GM19351 (cell line): ENCODE data around the gene TCF4.
A peak's percentile ranks its signal among the peaks of the same experiment; 100 is the strongest.

ENCODE experiments used
- ATAC-seq: cut with Tn5 transposase; IDR thresholded peaks from one replicate; pipeline ENCODE4 v1.9.1; 2021; ENCODE audit warnings: mild to moderate bottlenecking, moderate library complexity; ENCODE audit not compliant: unreplicated experiment

Gene TCF4

GRCh38 chr18:55418439-55418838 is 169.6 kb downstream of the TCF4 start:
- no peak for ATAC-seq

DNA sequence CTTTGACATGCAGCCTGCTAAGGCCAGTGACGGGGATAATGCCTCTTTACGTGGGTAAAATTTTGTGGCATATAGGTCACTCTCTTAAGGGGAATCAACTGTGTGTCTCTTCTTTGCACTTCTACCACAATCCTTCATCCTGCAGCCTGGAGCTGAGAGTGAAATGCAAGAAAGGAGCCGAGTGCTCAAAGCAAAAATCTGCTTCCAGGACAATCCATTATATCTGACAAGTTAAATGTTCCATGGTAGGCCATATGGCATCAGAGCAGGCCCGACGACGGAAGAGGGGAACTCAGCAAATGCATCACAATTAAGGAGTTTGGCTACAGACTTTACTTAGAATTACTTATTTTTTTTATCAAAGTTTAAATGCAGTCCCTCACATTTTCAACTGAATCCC is 171.2 kb downstream of the TCF4 start:
- no peak for ATAC-seq

GRCh38 chr18:55415258-55415871 is 172.6 kb downstream of the TCF4 start:
- ATAC-seq = peak; percentile 91

DNA sequence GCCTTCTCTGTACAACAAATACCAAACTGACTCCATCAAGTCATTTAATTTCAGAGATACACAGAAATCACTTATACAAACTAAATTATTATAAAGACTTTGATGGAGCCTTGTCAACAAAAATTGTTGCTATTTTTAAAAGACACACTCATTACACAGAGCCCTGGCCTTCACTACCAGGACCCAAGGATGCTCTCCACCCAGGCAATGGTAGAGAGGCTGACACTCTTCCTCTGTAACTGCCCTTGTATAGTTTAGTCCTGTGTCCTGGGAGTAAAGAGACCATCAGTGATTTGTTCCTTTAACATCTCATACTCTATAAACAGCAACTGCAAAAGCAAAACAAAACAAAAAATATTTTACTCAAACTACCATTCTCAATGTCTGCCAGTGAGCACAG is 173.5 kb downstream of the TCF4 start:
- ATAC-seq = no peak

GRCh38 chr18:55413474-55413873 is 174.5 kb downstream of the TCF4 start:
- no peak for ATAC-seq

GRCh38 chr18:55407774-55408535 is 180.0 kb downstream of the TCF4 start:
- no peak for ATAC-seq

DNA sequence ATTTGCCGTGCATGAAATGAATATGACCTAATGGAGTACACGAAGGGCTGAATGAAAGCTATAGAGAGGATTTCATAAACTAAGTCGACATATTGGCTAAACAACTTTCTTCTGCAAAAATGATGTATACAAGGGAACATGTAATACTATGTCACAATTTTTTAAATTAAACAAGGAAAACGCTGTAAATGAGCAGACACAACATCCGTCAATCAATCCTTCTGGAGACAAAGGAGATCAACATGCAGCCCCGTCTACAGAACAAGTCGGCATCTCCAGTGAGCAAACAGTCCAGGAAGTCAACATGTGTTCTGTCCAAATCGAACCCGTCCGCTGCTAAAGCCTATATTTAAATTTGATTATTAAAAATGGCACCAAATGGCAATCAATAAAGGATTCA is 180.8 kb downstream of the TCF4 start:
- no peak for ATAC-seq

DNA sequence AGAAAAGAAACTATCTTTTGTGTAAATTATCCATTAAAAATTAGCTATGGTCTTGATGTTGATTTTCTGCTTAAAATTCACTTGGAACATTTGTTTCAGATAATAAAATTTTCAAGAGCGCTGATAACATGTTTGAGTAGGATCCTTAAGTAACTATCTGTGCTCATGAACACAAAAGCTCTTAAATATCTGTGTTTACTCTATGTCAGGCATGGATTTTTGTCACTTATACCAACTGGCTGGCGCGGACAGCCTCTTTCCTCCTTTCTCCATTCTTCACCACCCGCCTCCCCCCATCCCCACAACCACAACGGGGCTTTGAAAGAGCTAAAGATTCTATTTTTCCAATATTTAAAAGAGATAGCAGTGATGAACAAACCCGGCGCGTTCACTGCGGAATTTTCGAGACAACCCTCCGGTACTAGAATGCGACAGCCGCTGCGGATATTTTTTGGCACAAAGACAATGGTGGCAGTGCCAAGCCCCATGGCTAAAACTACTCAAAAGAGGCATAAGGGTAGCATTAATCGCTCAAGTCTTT is 181.5 kb downstream of the TCF4 start:
- no peak for ATAC-seq

DNA sequence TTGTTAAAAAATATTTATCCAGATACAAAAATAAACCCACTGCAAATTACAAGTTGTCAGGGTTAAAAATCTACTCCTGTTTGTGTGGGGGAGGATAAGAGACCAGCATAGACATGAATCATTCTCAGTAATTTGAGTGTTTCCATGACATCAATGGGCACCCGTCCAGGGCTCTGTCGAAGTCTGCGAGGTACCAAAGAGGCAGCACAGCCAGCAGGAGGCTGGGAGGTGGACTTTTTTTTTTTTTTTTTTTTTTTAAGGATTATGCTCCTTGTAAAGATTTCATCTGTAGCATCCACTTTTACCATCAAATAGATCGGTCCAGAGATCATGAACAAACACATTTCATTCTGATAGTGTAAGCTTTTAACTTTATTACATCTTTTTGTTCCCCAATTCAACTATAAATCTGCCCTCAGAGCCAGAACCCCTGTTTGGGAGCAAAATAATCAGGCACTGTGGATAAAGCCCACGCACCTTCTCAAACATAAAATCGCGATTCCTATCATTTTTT is 182.0 kb downstream of the TCF4 start:
- ATAC-seq = peak; percentile 50

- no peak for ATAC-seq
Measured at GRCh38 chr18:55405475-55405874, 182.5 kb downstream of the TCF4 start.

DNA sequence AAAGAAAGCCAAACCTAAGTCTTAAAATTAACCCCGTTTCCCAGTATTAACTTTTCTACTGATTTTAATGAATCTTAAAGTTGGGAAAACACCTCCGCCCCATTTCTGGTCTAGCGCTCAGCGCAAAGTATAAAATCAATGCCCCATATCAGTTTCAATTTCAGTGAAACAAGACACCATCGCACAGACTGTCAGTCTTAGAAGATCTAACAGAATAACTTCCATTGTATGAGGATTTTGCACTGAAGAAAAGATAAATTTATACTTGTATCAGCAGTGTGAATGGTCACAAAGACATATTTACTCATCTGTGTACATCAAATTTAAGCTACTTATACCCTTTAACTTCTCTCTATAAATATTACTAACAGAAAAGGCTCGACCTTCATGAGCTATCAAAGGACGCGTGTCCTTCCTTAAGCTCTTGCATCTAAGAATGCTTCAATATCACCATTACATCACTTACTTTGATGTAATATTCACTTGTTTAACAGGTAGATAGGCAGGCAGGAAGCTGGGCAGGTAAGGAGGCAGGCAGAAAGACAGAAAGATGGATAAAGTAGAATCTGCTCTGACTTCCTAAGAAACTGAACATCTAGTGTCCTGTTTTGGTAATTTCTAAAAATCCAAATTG is 183.0 kb downstream of the TCF4 start:
- no peak for ATAC-seq

DNA sequence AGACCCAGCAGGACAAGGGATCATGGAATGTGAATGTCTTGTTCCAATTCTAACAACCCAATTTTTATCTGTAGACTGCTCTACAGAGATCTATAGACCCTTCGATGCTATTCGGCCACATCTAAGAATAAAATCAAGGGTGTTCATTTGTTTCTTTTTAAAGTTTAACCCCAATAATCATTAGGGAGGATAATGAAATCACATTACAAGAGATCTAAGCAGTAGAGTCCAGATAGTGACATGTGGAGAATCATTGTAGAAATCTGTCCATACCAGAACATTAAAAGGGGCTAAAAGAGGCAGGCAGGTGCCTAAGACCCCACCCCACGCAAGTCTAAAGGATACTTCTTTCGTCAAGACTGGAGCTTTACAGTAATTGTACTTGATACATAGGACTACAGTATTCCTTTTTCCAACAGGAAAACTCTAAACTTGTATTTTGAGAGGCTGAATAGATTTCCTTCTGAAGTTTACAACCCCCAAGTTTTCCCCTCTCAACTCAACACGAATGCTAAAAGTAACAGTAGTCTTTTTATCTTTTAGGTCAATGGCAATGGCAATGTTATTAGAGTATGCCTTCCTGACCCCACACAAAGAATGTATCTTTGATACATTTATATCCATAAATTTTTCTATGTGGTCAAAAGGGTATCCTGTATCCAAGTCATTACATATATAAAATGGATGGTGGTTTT is 183.7 kb downstream of the TCF4 start:
- no peak for ATAC-seq

DNA sequence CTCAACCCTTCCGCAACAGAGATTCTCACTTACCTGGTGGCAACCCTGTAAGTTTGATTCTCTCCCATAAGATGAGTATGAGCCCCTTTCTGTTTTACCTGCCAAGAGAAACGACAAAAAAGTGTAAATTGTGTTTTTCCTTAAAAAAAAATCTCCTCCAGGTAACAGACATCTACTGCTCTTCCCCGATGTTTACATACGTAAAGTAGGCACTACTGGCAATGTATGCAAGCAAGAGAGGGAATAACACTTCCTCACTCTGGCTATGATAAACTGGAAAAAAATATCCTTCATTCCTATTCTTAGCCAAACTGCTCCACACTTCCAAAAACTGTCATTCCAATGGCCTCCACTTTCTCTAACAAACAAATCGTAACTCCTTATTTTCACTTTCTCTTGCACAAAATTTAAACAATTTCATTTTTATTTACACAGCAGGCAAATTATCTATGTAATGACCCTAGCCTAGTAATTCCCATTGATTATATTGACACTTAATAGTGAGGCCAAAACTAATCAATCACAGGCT is 184.5 kb downstream of the TCF4 start:
- no peak for ATAC-seq

GRCh38 chr18:55402731-55403405 is 185.1 kb downstream of the TCF4 start:
- ATAC-seq = no peak

- no peak for ATAC-seq
Measured at GRCh38 chr18:55401638-55402191, 186.3 kb downstream of the TCF4 start.

DNA sequence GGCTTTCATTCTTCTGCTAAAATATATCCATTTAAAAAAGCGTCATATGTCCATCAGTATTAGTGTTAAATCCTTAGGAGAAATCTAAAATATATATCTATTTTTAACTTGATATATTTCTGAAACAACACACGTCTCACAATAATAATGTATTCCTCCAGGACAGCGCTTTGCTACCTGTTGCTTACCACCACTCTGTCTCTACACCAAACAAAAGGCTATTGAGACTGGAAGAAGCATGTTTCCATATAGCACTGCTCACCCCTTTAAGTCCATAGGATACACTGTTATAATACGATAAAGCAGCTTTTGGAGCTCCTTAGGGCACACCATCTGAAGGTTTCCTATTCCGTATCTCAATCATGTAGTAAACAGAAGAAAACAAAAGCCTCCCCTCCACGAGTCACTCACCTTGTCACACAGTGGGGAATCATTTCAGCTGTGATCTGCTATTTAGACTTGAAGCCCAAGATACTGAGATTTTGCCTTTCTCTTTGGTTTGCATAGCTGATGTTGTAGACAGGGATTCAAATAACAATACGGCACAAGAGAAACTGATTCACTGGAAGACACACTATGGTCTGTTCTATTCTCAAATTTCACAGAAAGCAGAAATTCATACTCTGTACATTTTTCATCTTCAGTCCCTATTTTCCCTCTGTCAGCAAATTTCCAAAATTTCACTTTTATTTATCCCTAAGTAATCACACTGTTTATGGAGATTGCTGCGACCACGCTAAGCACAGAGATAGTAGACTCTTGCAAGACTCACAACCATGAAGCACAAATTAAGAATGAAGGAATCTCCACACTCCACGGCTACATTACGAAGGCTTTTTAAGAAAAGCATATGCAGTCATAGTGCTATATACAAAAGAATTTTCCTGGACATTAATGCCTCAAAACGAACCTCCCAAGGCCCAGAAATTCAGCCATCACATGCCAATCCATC is 187.1 kb downstream of the TCF4 start:
- ATAC-seq = no peak

DNA sequence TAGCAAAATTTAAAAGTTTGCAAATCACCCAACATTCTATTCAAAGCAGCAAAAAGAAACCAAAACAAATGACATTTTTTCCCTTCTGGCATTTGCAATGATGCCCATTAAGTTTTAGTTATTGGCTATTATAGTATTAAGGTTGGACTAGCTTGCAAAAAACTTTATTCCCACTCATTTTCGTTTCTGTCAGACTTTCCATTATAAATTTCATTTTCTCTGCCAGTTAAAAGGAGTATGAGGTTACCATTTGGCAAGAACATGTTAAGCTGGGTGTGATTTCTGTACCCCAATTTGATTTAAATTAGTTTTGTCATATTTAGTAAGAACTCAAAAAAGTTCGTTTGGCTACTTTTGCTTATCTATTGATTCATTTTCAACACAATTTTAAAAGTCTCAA is 187.9 kb downstream of the TCF4 start:
- no peak for ATAC-seq

DNA sequence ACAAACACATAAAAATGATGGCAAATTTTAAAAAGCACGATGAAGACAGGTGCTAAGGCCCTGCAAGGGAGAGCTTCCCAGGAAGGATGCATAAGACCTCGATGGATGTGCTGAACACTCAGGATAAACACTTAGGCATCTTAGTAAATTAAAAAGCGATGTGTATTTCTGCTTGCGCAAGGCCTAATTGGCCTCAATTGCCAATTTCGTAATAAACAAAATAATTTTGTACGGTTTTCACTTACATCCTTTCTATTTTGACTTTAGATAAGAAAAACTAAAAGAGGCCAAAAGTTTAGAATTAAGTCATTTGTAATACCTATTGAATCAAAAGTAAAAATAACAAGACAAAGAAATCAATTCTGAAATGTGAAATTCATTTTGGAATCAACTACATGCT is 189.1 kb downstream of the TCF4 start:
- no peak for ATAC-seq

GRCh38 chr18:55396979-55397378 is 191.0 kb downstream of the TCF4 start:
- no peak for ATAC-seq
